H9 (cell line): ENCODE measurements around the gene NUCB2. TPM values are rescaled to one million over a fixed set of nuclear protein-coding genes. Genes with fewer than 3 reads are reported as not detected.

Experiments used
- DNase-seq: peaks from one replicate; pipeline ENCODE4 v3.0.0-alpha.2; 2017
- H2AFZ ChIP-seq: one replicate; pipeline ENCODE4 v1.6.1; 2013; ENCODE audit warnings: mild to moderate bottlenecking, low read length, control low read depth, moderate library complexity
- H2AK5ac ChIP-seq: 2 replicates; pipeline ENCODE4 v1.6.1; 2013; ENCODE audit warnings: low read length, control low read depth, mixed read lengths; ENCODE audit not compliant: insufficient read length
- H2BK120ac ChIP-seq: one replicate; pipeline ENCODE4 v1.6.1; 2013; ENCODE audit warnings: low read depth, mild to moderate bottlenecking, low read length, control low read depth, inconsistent platforms; ENCODE audit not compliant: poor library complexity, severe bottlenecking
- H2BK12ac ChIP-seq: 2 replicates; pipeline ENCODE4 v1.6.1; 2013; ENCODE audit warnings: low read length, control low read depth, mixed read lengths, low read depth; ENCODE audit not compliant: insufficient read length
- H2BK15ac ChIP-seq: 2 replicates; pipeline ENCODE4 v1.6.1; 2013; ENCODE audit warnings: low read depth, low read length, control low read depth
- H2BK20ac ChIP-seq: one replicate; pipeline ENCODE4 v1.6.1; 2013; ENCODE audit warnings: low read depth, mild to moderate bottlenecking, low read length, control low read depth, inconsistent platforms; ENCODE audit not compliant: poor library complexity, severe bottlenecking
- H2BK5ac ChIP-seq: 2 replicates; pipeline ENCODE4 v1.6.1; 2013; ENCODE audit warnings: low read length, control low read depth, mixed read lengths; ENCODE audit not compliant: insufficient read length
- H3K14ac ChIP-seq: 2 replicates; pipeline ENCODE4 v1.6.1; 2013; ENCODE audit warnings: low read length, control low read depth; ENCODE audit not compliant: insufficient read depth
- H3K18ac ChIP-seq: 2 replicates; pipeline ENCODE4 v1.6.1; 2013; ENCODE audit warnings: low read depth, mild to moderate bottlenecking, mixed read lengths, low read length, control low read depth; ENCODE audit not compliant: insufficient read length
- H3K23ac ChIP-seq: 2 replicates; pipeline ENCODE4 v1.6.1; 2013; ENCODE audit warnings: low read length, control low read depth, mixed read lengths, low read depth; ENCODE audit not compliant: insufficient read length
- H3K23me2 ChIP-seq: 2 replicates; pipeline ENCODE4 v1.6.1; 2013; ENCODE audit warnings: low read depth, mild to moderate bottlenecking, mixed read lengths, low read length, control low read depth; ENCODE audit not compliant: insufficient read length, poor library complexity, severe bottlenecking
- H3K27ac ChIP-seq: 2 replicates; pipeline ENCODE4 v1.5.1; 2013; ENCODE audit warnings: low read length, control low read depth, mixed read lengths, low read depth; ENCODE audit not compliant: insufficient read length
- H3K27me3 ChIP-seq: 2 replicates; pipeline ENCODE4 v1.6.1; 2013; ENCODE audit warnings: low read length, control low read depth, inconsistent platforms; ENCODE audit not compliant: insufficient read depth
- H3K4ac ChIP-seq: 2 replicates; pipeline ENCODE4 v1.6.1; 2013; ENCODE audit warnings: low read depth, mild to moderate bottlenecking, control low read depth, inconsistent platforms, low read length, moderate library complexity
- H3K4me1 ChIP-seq: 2 replicates; pipeline ENCODE4 v1.6.1; 2013; ENCODE audit warnings: low read length, control low read depth, inconsistent platforms; ENCODE audit not compliant: insufficient read depth
- H3K4me2 ChIP-seq: 2 replicates; pipeline ENCODE4 v1.6.1; 2013; ENCODE audit warnings: low read length, control low read depth, mixed read lengths; ENCODE audit not compliant: insufficient read length, insufficient read depth
- H3K56ac ChIP-seq: 2 replicates; pipeline ENCODE4 v1.6.1; 2013; ENCODE audit warnings: low read depth, mild to moderate bottlenecking, mixed read lengths, low read length, control low read depth; ENCODE audit not compliant: insufficient read length
- H3K79me1 ChIP-seq: 2 replicates; pipeline ENCODE4 v1.6.1; 2013; ENCODE audit warnings: low read depth, mild to moderate bottlenecking, moderate library complexity, low read length, control low read depth, inconsistent platforms; ENCODE audit not compliant: insufficient read depth, poor library complexity, severe bottlenecking
- H3K79me2 ChIP-seq: 2 replicates; pipeline ENCODE4 v1.6.1; 2013; ENCODE audit warnings: low read length, control low read depth, inconsistent platforms; ENCODE audit not compliant: insufficient read depth
- H3K9ac ChIP-seq: 2 replicates; pipeline ENCODE4 v1.6.1; 2013; ENCODE audit warnings: low read length, control low read depth, mixed read lengths; ENCODE audit not compliant: insufficient read length; ENCODE audit errors: extremely low read depth
- H3K9me3 ChIP-seq: one replicate; pipeline ENCODE4 v1.6.1; 2013; ENCODE audit warnings: low read depth, low read length, inconsistent platforms; ENCODE audit not compliant: control insufficient read depth
- H3T11ph ChIP-seq: one replicate; pipeline ENCODE4 v1.6.1; 2013; ENCODE audit warnings: mild to moderate bottlenecking, low read length, control low read depth, inconsistent platforms
- H4K20me1 ChIP-seq: one replicate; pipeline ENCODE4 v1.6.1; 2013; ENCODE audit not compliant: control insufficient read depth, insufficient read length, insufficient read depth
- H4K5ac ChIP-seq: 2 replicates; pipeline ENCODE4 v1.6.1; 2013; ENCODE audit warnings: low read depth, mild to moderate bottlenecking, mixed read lengths, low read length, control low read depth; ENCODE audit not compliant: insufficient read length
- H4K8ac ChIP-seq: replicated peaks from 2 replicates; pipeline ENCODE4 v1.6.1; 2013; ENCODE audit warnings: low read length, control low read depth, mixed read lengths, low read depth; ENCODE audit not compliant: insufficient read length
- H4K91ac ChIP-seq: 2 replicates; pipeline ENCODE4 v1.6.1; 2013; ENCODE audit warnings: low read depth, mild to moderate bottlenecking, moderate library complexity, mixed read lengths, low read length, control low read depth; ENCODE audit not compliant: insufficient read length
- H3K27ac Mint-ChIP-seq, 3 experiments: 2 replicates in 2 of 3; 3 replicates in 1 of 3; pipeline ENCODE4 v1.8.0; 2020 to 2021; ENCODE audit warnings: mixed read lengths in 3 of 3, mild to moderate bottlenecking in 1 of 3, moderate library complexity in 1 of 3
- H3K27me3 Mint-ChIP-seq: 2 replicates; pipeline ENCODE4 v1.8.0; 2021; ENCODE audit warnings: low read depth, mild to moderate bottlenecking, moderate library complexity, mixed read lengths
- H3K36me3 Mint-ChIP-seq, 3 experiments: 2 replicates in 2 of 3; 3 replicates in 1 of 3; pipeline ENCODE4 v1.8.0; 2020 to 2021; ENCODE audit warnings: low read depth in 3 of 3, mixed read lengths in 3 of 3; ENCODE audit not compliant: insufficient read depth in 1 of 3
- H3K4me1 Mint-ChIP-seq, 2 experiments: 2 replicates each; pipeline ENCODE4 v1.8.0; 2020; ENCODE audit warnings: mixed read lengths in 2 of 2
- H3K4me3 Mint-ChIP-seq, 2 experiments: 2 replicates in 1 of 2; 3 replicates in 1 of 2; pipeline ENCODE4 v1.8.0; 2020 to 2021; ENCODE audit warnings: mild to moderate bottlenecking in 2 of 2, mixed read lengths in 2 of 2, moderate library complexity in 1 of 2
- H3K9me3 Mint-ChIP-seq, 2 experiments: 2 replicates in 1 of 2; 3 replicates in 1 of 2; pipeline ENCODE4 v1.8.0; 2020; ENCODE audit warnings: mild to moderate bottlenecking in 2 of 2, mixed read lengths in 2 of 2, moderate library complexity in 1 of 2
- WGBS: extraction: QIAGEN DNeasy Blood & Tissue Kit; methylation state at CpG from one replicate; pipeline ENCODE4 v1.1.7; 2013; ENCODE audit warnings: missing lambda C conversion rate, low lambda C conversion rate, mixed read lengths; ENCODE audit not compliant: insufficient read length; ENCODE audit errors: extremely low coverage; 5-methylcytosine and 5-hydroxymethylcytosine counted together
- total RNA-seq: library from RNA; stranded (reverse); gene quantifications from 2 replicates; pipeline ENCODE4 v1.2.1, GENCODE V29; 2021
- TF ChIP-seq, protein P1 (sequence below): fragments of 200-600 bp; sonication (generic); conservative IDR thresholded peaks from 3 replicates; pipeline ENCODE4 v1.8.0; 2021; ENCODE audit warnings: antibody characterized with exemption, mild to moderate bottlenecking

The NUCB2 gene
- total RNA-seq, 1 experiment from 2014 or later = 29.1 TPM

GRCh38 chr11:17350455-17351171, 74.1 kb downstream of the NUCB2 start:
- Histone ChIP-seq H3K27ac (no peak overlapping the region), H3K14ac (no peak overlapping the region), H2BK120ac (no peak overlapping the region), H3T11ph (no peak overlapping the region), H3K23me2 (peaks cover 22% of the 10 kb centered on the region), H3K9ac (no peak overlapping the region), H3K23ac (no peak overlapping the region), H3K18ac (no peak overlapping the region), H4K5ac (no peak overlapping the region), H2BK20ac (no peak overlapping the region), H3K4ac (no peak overlapping the region), H2AFZ (no peak overlapping the region), H3K4me1 (no peaks in the 10 kb centered on the region), H2BK15ac (no peak overlapping the region), H2BK5ac (no peak overlapping the region), H4K91ac (no peak overlapping the region), H3K56ac (no peak overlapping the region), H3K79me2 (no peaks in the 10 kb centered on the region), H3K27me3 (peaks cover 21% of the 10 kb centered on the region), H3K79me1 (no peaks in the 10 kb centered on the region), H3K9me3 (no peaks in the 10 kb centered on the region), H2AK5ac (no peak overlapping the region), H4K20me1 (no peaks in the 10 kb centered on the region), H3K4me2 (no peak overlapping the region), H2BK12ac (no peak overlapping the region), H4K8ac (no peak overlapping the region)
- H3K27ac Mint-ChIP-seq = no peak overlapping the region
- peaks cover 15 to 26% of the 10 kb centered on the region in 2 experiments for H3K4me1 Mint-ChIP-seq
- H3K4me3 Mint-ChIP-seq = peak overlapping the region in 1 of 2 experiments; percentile 90; a peak in 3 of 5 replicates
- no CpG with 5 or more reads among the region's 7 CpGs for WGBS
- DNase-seq = no peak
- peaks cover 73% of the 10 kb centered on the region for H3K27me3 Mint-ChIP-seq
- H3K9me3 Mint-ChIP-seq = peaks cover 3 to 5% of the 10 kb centered on the region in 2 experiments; a peak in 4 of 5 replicates
- TF ChIP-seq, protein P1, sequence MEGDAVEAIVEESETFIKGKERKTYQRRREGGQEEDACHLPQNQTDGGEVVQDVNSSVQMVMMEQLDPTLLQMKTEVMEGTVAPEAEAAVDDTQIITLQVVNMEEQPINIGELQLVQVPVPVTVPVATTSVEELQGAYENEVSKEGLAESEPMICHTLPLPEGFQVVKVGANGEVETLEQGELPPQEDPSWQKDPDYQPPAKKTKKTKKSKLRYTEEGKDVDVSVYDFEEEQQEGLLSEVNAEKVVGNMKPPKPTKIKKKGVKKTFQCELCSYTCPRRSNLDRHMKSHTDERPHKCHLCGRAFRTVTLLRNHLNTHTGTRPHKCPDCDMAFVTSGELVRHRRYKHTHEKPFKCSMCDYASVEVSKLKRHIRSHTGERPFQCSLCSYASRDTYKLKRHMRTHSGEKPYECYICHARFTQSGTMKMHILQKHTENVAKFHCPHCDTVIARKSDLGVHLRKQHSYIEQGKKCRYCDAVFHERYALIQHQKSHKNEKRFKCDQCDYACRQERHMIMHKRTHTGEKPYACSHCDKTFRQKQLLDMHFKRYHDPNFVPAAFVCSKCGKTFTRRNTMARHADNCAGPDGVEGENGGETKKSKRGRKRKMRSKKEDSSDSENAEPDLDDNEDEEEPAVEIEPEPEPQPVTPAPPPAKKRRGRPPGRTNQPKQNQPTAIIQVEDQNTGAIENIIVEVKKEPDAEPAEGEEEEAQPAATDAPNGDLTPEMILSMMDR = no peak
- H3K36me3 Mint-ChIP-seq = no peaks in the 10 kb centered on the region
